Neural progenitor cell (in vitro differentiated cells): Measurements from ENCODE around the gene ILRUN. TPM values are rescaled to one million over a fixed set of nuclear protein-coding genes. Genes with fewer than 3 reads are reported as not detected.
"Not testable (repeated sequence)": the region's sequence is repeated elsewhere in the genome, so short reads cannot be mapped to it uniquely, and the experiment has no call there.

Experiments used
- DNase-seq: peaks from one replicate; pipeline ENCODE4 v3.0.0-alpha.2; 2016; ENCODE audit warnings: low spot score
- H2AFZ ChIP-seq: fragments of 200-600 bp; sonication (generic); replicated peaks from 2 replicates; pipeline ENCODE4 v1.6.1; 2016; ENCODE audit warnings: antibody characterized with exemption
- H3F3A ChIP-seq: fragments of 200-600 bp; sonication (generic); 2 replicates; pipeline ENCODE4 v1.6.1; 2016; ENCODE audit warnings: antibody characterized with exemption, low read depth
- H3K27ac ChIP-seq: fragments of 200-600 bp; sonication (generic); 2 replicates; pipeline ENCODE4 v1.5.1; 2016; ENCODE audit warnings: mild to moderate bottlenecking
- H3K27me3 ChIP-seq: fragments of 200-600 bp; sonication (generic); 2 replicates; pipeline ENCODE4 v1.6.1; 2016; ENCODE audit warnings: mild to moderate bottlenecking, moderate library complexity
- H3K36me3 ChIP-seq: fragments of 200-600 bp; sonication (generic); 2 replicates; pipeline ENCODE4 v1.5.1; 2016
- H3K4me1 ChIP-seq: fragments of 200-600 bp; sonication (generic); 2 replicates; pipeline ENCODE4 v1.6.1; 2016; ENCODE audit warnings: mixed run types
- H3K4me2 ChIP-seq: fragments of 200-600 bp; sonication (generic); 2 replicates; pipeline ENCODE4 v1.6.1; 2016
- H3K4me3 ChIP-seq: fragments of 200-600 bp; sonication (generic); 2 replicates; pipeline ENCODE4 v1.5.1; 2016
- H3K79me2 ChIP-seq: fragments of 200-600 bp; sonication (generic); 2 replicates; pipeline ENCODE4 v1.6.1; 2016; ENCODE audit warnings: low read depth
- H3K9ac ChIP-seq: fragments of 200-600 bp; sonication (generic); 2 replicates; pipeline ENCODE4 v1.6.1; 2016
- H3K9me3 ChIP-seq: fragments of 200-600 bp; sonication (generic); 2 replicates; pipeline ENCODE4 v1.5.1; 2016; ENCODE audit warnings: low read depth
- H4K20me1 ChIP-seq: fragments of 200-600 bp; sonication (generic); 2 replicates; pipeline ENCODE4 v1.6.1; 2016; ENCODE audit warnings: low read depth
- H3K27ac Mint-ChIP-seq: 3 replicates; pipeline ENCODE4 v1.8.0; 2021; ENCODE audit warnings: mixed read lengths
- H3K27me3 Mint-ChIP-seq: 2 replicates; pipeline ENCODE4 v1.8.0; 2022; ENCODE audit warnings: low read depth, mild to moderate bottlenecking, inconsistent platforms, moderate library complexity, mixed read lengths; ENCODE audit not compliant: insufficient read depth
- H3K36me3 Mint-ChIP-seq: 3 replicates; pipeline ENCODE4 v1.8.0; 2021; ENCODE audit warnings: mixed read lengths
- H3K4me1 Mint-ChIP-seq: 3 replicates; pipeline ENCODE4 v1.8.0; 2021; ENCODE audit warnings: mixed read lengths
- H3K4me3 Mint-ChIP-seq: 3 replicates; pipeline ENCODE4 v1.8.0; 2021; ENCODE audit warnings: mild to moderate bottlenecking, moderate library complexity, mixed read lengths
- H3K9me3 Mint-ChIP-seq: 3 replicates; pipeline ENCODE4 v1.8.0; 2020; ENCODE audit warnings: mixed read lengths
- EZH2 ChIP-seq: fragments of 200-600 bp; sonication (generic); IDR thresholded peaks from 2 replicates; pipeline ENCODE4 v1.6.1; 2017; ENCODE audit warnings: antibody characterized with exemption, mild to moderate bottlenecking, moderate library complexity
- EZH2phosphoT487 ChIP-seq: fragments of 200-600 bp; sonication (generic); IDR thresholded peaks from 2 replicates; pipeline ENCODE4 v1.6.1; 2017; ENCODE audit warnings: antibody characterized with exemption
- total RNA-seq: library from RNA; depleted of rRNA; stranded (reverse); fragments of >200 nt; gene quantifications from 2 replicates; pipeline ENCODE4 v1.2.3, GENCODE V29; 2015; ENCODE audit warnings: low replicate concordance
- TF ChIP-seq, protein P1 (sequence below): fragments of 200-600 bp; sonication (generic); IDR thresholded peaks from 2 replicates; pipeline ENCODE4 v1.5.1; 2017; ENCODE audit warnings: antibody characterized with exemption, mild to moderate bottlenecking

The ILRUN gene
- total RNA-seq, 1 donor from 2014 or later: 33.2 TPM

DNA sequence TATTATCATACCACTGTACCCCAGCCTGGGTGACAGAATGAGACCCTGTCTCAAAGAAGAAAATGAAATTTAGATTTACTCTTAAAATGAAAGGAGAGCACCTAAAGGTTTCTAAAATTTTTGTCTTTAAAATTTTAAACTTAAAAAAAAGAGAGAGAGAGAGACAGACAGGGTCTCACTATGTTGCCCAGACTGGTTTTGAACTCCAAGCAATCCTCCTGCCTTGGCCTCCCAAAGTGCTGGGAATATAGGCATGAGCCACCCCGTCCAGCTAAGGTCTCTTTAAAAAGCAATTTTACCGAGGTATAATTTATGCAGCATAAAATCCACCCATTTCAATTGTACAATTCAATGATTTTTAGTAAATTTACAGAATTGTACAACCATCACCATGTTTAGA, 33.2 kb downstream of the ILRUN start:
- Histone ChIP-seq H2AFZ (no peak overlapping the region), H3F3A (peaks cover 5% of the 10 kb centered on the region), H3K4me1 (no peaks in the 10 kb centered on the region), H3K36me3 (no peaks in the 10 kb centered on the region), H3K27me3 (no peaks in the 10 kb centered on the region), H3K4me3 (no peak overlapping the region), H3K79me2 (peaks cover 94% of the 10 kb centered on the region), H3K27ac (no peak overlapping the region), H3K9ac (no peak overlapping the region), H3K9me3 (no peaks in the 10 kb centered on the region), H3K4me2 (no peak overlapping the region), H4K20me1 (peaks cover 30% of the 10 kb centered on the region)
- Mint-ChIP-seq H3K9me3 (no peaks in the 10 kb centered on the region), H3K4me3 (no peak overlapping the region), H3K27ac (no peak overlapping the region), H3K4me1 (peaks cover 2% of the 10 kb centered on the region), H3K36me3 (peaks cover 2% of the 10 kb centered on the region), H3K27me3 (no peaks in the 10 kb centered on the region)
- TF ChIP-seq EZH2phosphoT487 (no peak), EZH2 (no peak)
- TF ChIP-seq, protein P1, sequence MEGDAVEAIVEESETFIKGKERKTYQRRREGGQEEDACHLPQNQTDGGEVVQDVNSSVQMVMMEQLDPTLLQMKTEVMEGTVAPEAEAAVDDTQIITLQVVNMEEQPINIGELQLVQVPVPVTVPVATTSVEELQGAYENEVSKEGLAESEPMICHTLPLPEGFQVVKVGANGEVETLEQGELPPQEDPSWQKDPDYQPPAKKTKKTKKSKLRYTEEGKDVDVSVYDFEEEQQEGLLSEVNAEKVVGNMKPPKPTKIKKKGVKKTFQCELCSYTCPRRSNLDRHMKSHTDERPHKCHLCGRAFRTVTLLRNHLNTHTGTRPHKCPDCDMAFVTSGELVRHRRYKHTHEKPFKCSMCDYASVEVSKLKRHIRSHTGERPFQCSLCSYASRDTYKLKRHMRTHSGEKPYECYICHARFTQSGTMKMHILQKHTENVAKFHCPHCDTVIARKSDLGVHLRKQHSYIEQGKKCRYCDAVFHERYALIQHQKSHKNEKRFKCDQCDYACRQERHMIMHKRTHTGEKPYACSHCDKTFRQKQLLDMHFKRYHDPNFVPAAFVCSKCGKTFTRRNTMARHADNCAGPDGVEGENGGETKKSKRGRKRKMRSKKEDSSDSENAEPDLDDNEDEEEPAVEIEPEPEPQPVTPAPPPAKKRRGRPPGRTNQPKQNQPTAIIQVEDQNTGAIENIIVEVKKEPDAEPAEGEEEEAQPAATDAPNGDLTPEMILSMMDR: no peak
- DNase-seq: no peak

DNA sequence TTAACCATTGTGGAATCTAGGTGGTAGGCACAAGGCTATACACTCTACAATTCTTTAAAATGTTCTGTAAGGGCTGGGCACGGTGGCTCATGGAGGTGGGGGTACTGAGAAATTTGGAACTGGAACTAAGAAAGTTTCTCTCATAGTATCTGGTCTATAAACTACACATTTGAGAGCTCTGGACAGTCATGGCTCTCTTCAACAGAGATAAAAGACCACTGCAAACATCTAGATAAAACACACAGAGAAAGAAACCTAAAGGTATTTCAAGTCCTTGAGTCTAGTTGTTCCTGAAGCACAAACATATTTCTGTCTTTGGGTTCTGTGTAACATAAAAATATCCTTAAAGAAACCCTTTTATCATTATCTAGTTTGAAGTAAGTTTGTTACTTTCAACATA, 35.2 kb downstream of the ILRUN start:
- H3K4me3 Mint-ChIP-seq: no peak overlapping the region
- H3K79me2 ChIP-seq: peaks cover 94% of the 10 kb centered on the region
- H3K9me3 ChIP-seq: no peaks in the 10 kb centered on the region
- H3F3A ChIP-seq: peaks cover 5% of the 10 kb centered on the region
- peaks cover 2% of the 10 kb centered on the region for H3K36me3 Mint-ChIP-seq
- no peak overlapping the region for H3K4me3 ChIP-seq
- no peak overlapping the region for H3K27ac ChIP-seq
- peaks cover 34% of the 10 kb centered on the region for H4K20me1 ChIP-seq
- H3K27ac Mint-ChIP-seq: no peak overlapping the region
- no peak for DNase-seq
- H3K36me3 ChIP-seq: no peaks in the 10 kb centered on the region
- H3K4me1 Mint-ChIP-seq: peaks cover 9% of the 10 kb centered on the region
- H3K27me3 Mint-ChIP-seq: peaks cover 2% of the 10 kb centered on the region
- no peak overlapping the region for H3K4me2 ChIP-seq
- H3K9ac ChIP-seq: no peak overlapping the region
- TF ChIP-seq EZH2phosphoT487 (no peak), EZH2 (no peak)
- TF ChIP-seq, protein P1: no peak
- H3K4me1 ChIP-seq: no peaks in the 10 kb centered on the region
- H3K27me3 ChIP-seq: no peaks in the 10 kb centered on the region
- H3K9me3 Mint-ChIP-seq: no peaks in the 10 kb centered on the region
- H2AFZ ChIP-seq: no peak overlapping the region

DNA sequence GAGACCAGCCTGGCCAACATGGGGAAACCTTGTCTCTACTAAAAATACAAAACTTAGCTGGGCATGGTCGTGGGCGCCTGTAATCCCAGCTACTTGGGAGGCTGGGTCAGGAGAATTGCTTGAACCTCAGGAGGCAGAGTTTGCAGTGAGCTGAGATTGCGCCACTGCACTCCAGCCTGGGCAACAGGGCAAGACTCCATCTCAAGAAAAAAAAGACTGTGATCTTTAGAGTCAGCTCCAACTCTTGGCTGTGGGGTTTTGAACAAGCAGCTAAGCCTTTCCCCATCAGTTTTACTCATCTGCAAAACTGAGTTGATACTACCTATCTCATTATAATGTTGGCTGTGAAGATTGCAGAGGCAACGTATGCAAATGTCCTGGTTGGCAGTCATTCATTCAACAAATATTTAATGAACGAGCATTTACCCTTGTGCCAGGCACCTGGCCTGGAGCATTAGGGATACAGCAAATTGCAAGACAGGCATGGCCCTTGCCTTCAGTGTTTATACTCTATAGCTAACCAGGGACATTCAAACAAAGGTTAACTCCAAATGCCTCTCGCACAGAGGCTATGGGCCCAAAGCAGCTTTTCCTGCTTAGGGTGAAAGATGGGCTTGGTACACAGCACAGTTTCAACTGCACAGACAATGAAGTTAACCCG, 37.8 kb downstream of the ILRUN start:
- H3K9me3 Mint-ChIP-seq: no peaks in the 10 kb centered on the region

DNA sequence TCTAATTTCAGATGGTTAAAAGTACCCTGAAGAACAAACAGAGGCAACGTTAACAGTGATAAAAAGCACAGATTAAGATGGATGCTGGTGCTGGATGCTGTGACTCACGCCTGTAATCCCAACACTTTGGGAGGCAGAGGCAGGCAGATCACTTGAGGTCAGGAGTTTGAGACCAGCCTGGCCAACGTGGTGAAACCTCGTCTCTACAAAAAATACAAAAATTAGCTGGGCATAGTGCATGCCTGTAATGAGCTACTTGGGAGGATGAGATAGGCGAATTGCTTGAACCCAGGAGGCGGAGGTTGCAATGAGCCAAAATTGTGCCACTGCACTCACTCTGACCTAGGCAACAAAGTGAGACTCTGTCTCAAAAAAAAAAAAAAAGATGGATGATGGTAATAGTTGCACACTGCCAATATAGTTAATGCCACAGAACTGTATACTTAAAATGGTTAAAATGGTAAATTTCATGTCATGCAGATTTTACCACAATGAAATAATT, 38.5 kb downstream of the ILRUN start:
- not testable (repeated sequence) for H3K27me3 Mint-ChIP-seq, H3K4me1 ChIP-seq, H3K9ac ChIP-seq, H3K9me3 Mint-ChIP-seq, H2AFZ ChIP-seq, H3K27ac ChIP-seq, H3K4me1 Mint-ChIP-seq, H3K4me3 Mint-ChIP-seq, H3K36me3 Mint-ChIP-seq, H3F3A ChIP-seq, H3K27me3 ChIP-seq, H3K4me3 ChIP-seq, H3K27ac Mint-ChIP-seq, H3K4me2 ChIP-seq, H3K36me3 ChIP-seq, H3K9me3 ChIP-seq, DNase-seq
- Histone ChIP-seq H4K20me1 (peaks cover 34% of the 10 kb centered on the region), H3K79me2 (peaks cover 76% of the 10 kb centered on the region)

More for the DNA sequence above, 37.8 kb downstream of the ILRUN start:
- Histone ChIP-seq H3K4me3 (no peak overlapping the region), H3K9ac (no peak overlapping the region), H3K27ac (no peak overlapping the region), H3K27me3 (no peaks in the 10 kb centered on the region), H3K4me1 (no peaks in the 10 kb centered on the region), H3K4me2 (no peak overlapping the region), H3K9me3 (no peaks in the 10 kb centered on the region), H3K79me2 (peaks cover 83% of the 10 kb centered on the region), H3F3A (peaks cover 5% of the 10 kb centered on the region), H3K36me3 (no peaks in the 10 kb centered on the region), H4K20me1 (peaks cover 34% of the 10 kb centered on the region), H2AFZ (no peak overlapping the region)
- no peak overlapping the region for H3K4me3 Mint-ChIP-seq
- H3K4me1 Mint-ChIP-seq: peaks cover 9% of the 10 kb centered on the region
- TF ChIP-seq EZH2phosphoT487 (no peak), EZH2 (no peak)
- TF ChIP-seq, protein P1: no peak
- H3K27ac Mint-ChIP-seq: no peak overlapping the region
- H3K27me3 Mint-ChIP-seq: peaks cover 2% of the 10 kb centered on the region
- DNase-seq: no peak
- H3K36me3 Mint-ChIP-seq: peaks cover 6% of the 10 kb centered on the region
